Activated naive CD8-positive, alpha-beta T cell treated with anti-CD3 and anti-CD28 coated beads, Interleukin-2, amount 50 U/mL, for 24 hours (primary cell): ENCODE data around the gene KRABD2.
"Not testable (repeated sequence)": the region's sequence is repeated elsewhere in the genome, so short reads cannot be mapped to it uniquely, and the experiment has no call there.

Source experiments
- ATAC-seq: fragments of 150-1000 bp; cut with Tn5 transposase; one replicate; pipeline ENCODE4 v1.10.0; 2021
- DNase-seq: peaks from one replicate; pipeline ENCODE4 v3.0.0; 2021
- H3K27ac Mint-ChIP-seq: one replicate; pipeline ENCODE4 v1.8.0; 2021; ENCODE audit warnings: mild to moderate bottlenecking, mixed read lengths
- H3K27me3 Mint-ChIP-seq: one replicate; pipeline ENCODE4 v1.8.0; 2021; ENCODE audit warnings: mixed read lengths
- H3K36me3 Mint-ChIP-seq: one replicate; pipeline ENCODE4 v1.8.0; 2021; ENCODE audit warnings: low read depth, mixed read lengths
- H3K4me1 Mint-ChIP-seq: one replicate; pipeline ENCODE4 v1.8.0; 2021; ENCODE audit warnings: mixed read lengths
- H3K4me3 Mint-ChIP-seq: one replicate; pipeline ENCODE4 v1.8.0; 2021; ENCODE audit warnings: mild to moderate bottlenecking, moderate library complexity, mixed read lengths
- H3K9me3 Mint-ChIP-seq: one replicate; pipeline ENCODE4 v1.8.0; 2021; ENCODE audit warnings: mixed read lengths

Gene KRABD2

GRCh38 chr17:8402921-8403536, 26.5 kb upstream of the KRABD2 start:
- Mint-ChIP-seq H3K36me3 (no peaks in the 10 kb centered on the region), H3K27ac (no peak overlapping the region), H3K9me3 (no peaks in the 10 kb centered on the region), H3K27me3 (peaks cover 16% of the 10 kb centered on the region), H3K4me3 (no peak overlapping the region), H3K4me1 (no peaks in the 10 kb centered on the region)
- DNase-seq (no peak), ATAC-seq (no peak)

- H3K4me3 Mint-ChIP-seq, result no peak overlapping the region
- no peak for DNase-seq
- H3K4me1 Mint-ChIP-seq, result no peaks in the 10 kb centered on the region
- ATAC-seq, result no peak
- H3K9me3 Mint-ChIP-seq, result no peaks in the 10 kb centered on the region
- H3K27ac Mint-ChIP-seq, result no peak overlapping the region
- no peaks in the 10 kb centered on the region for H3K36me3 Mint-ChIP-seq
- peaks cover 17% of the 10 kb centered on the region for H3K27me3 Mint-ChIP-seq
Observed at GRCh38 chr17:8401107-8401506, 24.6 kb upstream of the KRABD2 start.

- peaks cover 21% of the 10 kb centered on the region for H3K27me3 Mint-ChIP-seq
Observed at GRCh38 chr17:8398980-8399379, 22.5 kb upstream of the KRABD2 start.

GRCh38 chr17:8397636-8398035, 21.1 kb upstream of the KRABD2 start, which contains the start of gene RNF222:
Gene RNF222 (minus strand): TSS chr17:8397827. CDS start chr17:8393461, 4,366 bp downstream.
- Mint-ChIP-seq H3K27me3 (peaks cover 18% of the 10 kb centered on the region), H3K4me1 (peaks cover 9% of the 10 kb centered on the region), H3K36me3 (no peaks in the 10 kb centered on the region), H3K27ac (no peak within 1 kb of the TSS), H3K9me3 (no peaks in the 10 kb centered on the region), H3K4me3 (no peak within 1 kb of the TSS)
- ATAC-seq (no peak), DNase-seq (no peak)

More at GRCh38 chr17:8398980-8399379, 22.5 kb upstream of the KRABD2 start:
- Mint-ChIP-seq H3K9me3 (no peaks in the 10 kb centered on the region), H3K27ac (no peak overlapping the region), H3K4me3 (no peak overlapping the region), H3K36me3 (no peaks in the 10 kb centered on the region), H3K4me1 (peaks cover 2% of the 10 kb centered on the region)
- ATAC-seq (no peak), DNase-seq (no peak)

- not testable (repeated sequence) for DNase-seq, H3K9me3 Mint-ChIP-seq, H3K4me3 Mint-ChIP-seq, H3K36me3 Mint-ChIP-seq, H3K27ac Mint-ChIP-seq, H3K4me1 Mint-ChIP-seq, ATAC-seq
- H3K27me3 Mint-ChIP-seq, result peaks cover 11% of the 10 kb centered on the region
Observed at GRCh38 chr17:8394497-8394896, 18.0 kb upstream of the KRABD2 start.

- DNase-seq, result peak; percentile 17
Observed at GRCh38 chr17:8393470-8394231, 17.1 kb upstream of the KRABD2 start.

GRCh38 chr17:8392674-8393469, 16.4 kb upstream of the KRABD2 start:
- Mint-ChIP-seq H3K27ac (no peak overlapping the region), H3K36me3 (no peaks in the 10 kb centered on the region), H3K27me3 (peaks cover 6% of the 10 kb centered on the region), H3K4me3 (no peak overlapping the region), H3K4me1 (peaks cover 9% of the 10 kb centered on the region), H3K9me3 (no peaks in the 10 kb centered on the region)
- ATAC-seq (no peak), DNase-seq (no peak)

More at GRCh38 chr17:8393470-8394231, 17.1 kb upstream of the KRABD2 start:
- H3K27ac Mint-ChIP-seq, result peak overlapping the region; percentile 80
- peaks cover 9% of the 10 kb centered on the region for H3K4me1 Mint-ChIP-seq
- peaks cover 11% of the 10 kb centered on the region for H3K27me3 Mint-ChIP-seq
- H3K36me3 Mint-ChIP-seq, result no peaks in the 10 kb centered on the region
- H3K4me3 Mint-ChIP-seq, result no peak overlapping the region
- H3K9me3 Mint-ChIP-seq, result no peaks in the 10 kb centered on the region
- ATAC-seq, result peak; percentile 81

GRCh38 chr17:8392274-8392673, 15.8 kb upstream of the KRABD2 start:
- Mint-ChIP-seq H3K4me1 (peaks cover 9% of the 10 kb centered on the region), H3K9me3 (no peaks in the 10 kb centered on the region), H3K27me3 (peaks cover 6% of the 10 kb centered on the region), H3K36me3 (no peaks in the 10 kb centered on the region), H3K4me3 (no peak overlapping the region), H3K27ac (no peak overlapping the region)
- DNase-seq, result no peak
- no peak for ATAC-seq

- H3K27ac Mint-ChIP-seq, result no peak overlapping the region
- DNase-seq (no peak), ATAC-seq (no peak)
- H3K4me1 Mint-ChIP-seq, result peaks cover 9% of the 10 kb centered on the region
- H3K4me3 Mint-ChIP-seq, result no peak overlapping the region
- peaks cover 6% of the 10 kb centered on the region for H3K27me3 Mint-ChIP-seq
- no peaks in the 10 kb centered on the region for H3K9me3 Mint-ChIP-seq
- H3K36me3 Mint-ChIP-seq, result no peaks in the 10 kb centered on the region
Observed at GRCh38 chr17:8391711-8392110, 15.2 kb upstream of the KRABD2 start.

GRCh38 chr17:8387914-8388651, 11.6 kb upstream of the KRABD2 start:
- Mint-ChIP-seq H3K9me3 (no peaks in the 10 kb centered on the region), H3K27ac (no peak overlapping the region), H3K27me3 (no peaks in the 10 kb centered on the region), H3K4me3 (no peak overlapping the region), H3K4me1 (peaks cover 15% of the 10 kb centered on the region), H3K36me3 (peaks cover under 1% of the 10 kb centered on the region)
- DNase-seq (no peak), ATAC-seq (no peak)

GRCh38 chr17:8386841-8387240, 10.3 kb upstream of the KRABD2 start:
- no peak overlapping the region for H3K27ac Mint-ChIP-seq
- peaks cover 13% of the 10 kb centered on the region for H3K36me3 Mint-ChIP-seq
- H3K9me3 Mint-ChIP-seq, result no peaks in the 10 kb centered on the region
- H3K27me3 Mint-ChIP-seq, result no peaks in the 10 kb centered on the region
- H3K4me1 Mint-ChIP-seq, result peaks cover 24% of the 10 kb centered on the region
- DNase-seq, result no peak
- no peak for ATAC-seq
- no peak overlapping the region for H3K4me3 Mint-ChIP-seq

- ATAC-seq, result no peak
- Mint-ChIP-seq H3K4me3 (peak overlapping the region; percentile 98), H3K27ac (no peak overlapping the region), H3K27me3 (no peaks in the 10 kb centered on the region), H3K4me1 (peaks cover 41% of the 10 kb centered on the region), H3K36me3 (peaks cover 32% of the 10 kb centered on the region), H3K9me3 (no peaks in the 10 kb centered on the region)
- DNase-seq, result no peak
Observed at GRCh38 chr17:8384801-8385378, 8.4 kb upstream of the KRABD2 start.

GRCh38 chr17:8383143-8383822, 6.8 kb upstream of the KRABD2 start, which contains the start of gene RPL26:
Gene RPL26 (minus strand): TSS chr17:8383193. CDS start chr17:8382310, 883 bp downstream.
- H3K9me3 Mint-ChIP-seq, result no peaks in the 10 kb centered on the region
- DNase-seq, result peak; percentile 92
- peak within 1 kb of the TSS; percentile 98 for H3K4me3 Mint-ChIP-seq
- H3K27me3 Mint-ChIP-seq, result no peaks in the 10 kb centered on the region
- peak; percentile 93 for ATAC-seq
- H3K27ac Mint-ChIP-seq, result peak within 1 kb of the TSS; percentile 99
- H3K36me3 Mint-ChIP-seq, result peaks cover 47% of the 10 kb centered on the region
- peaks cover 56% of the 10 kb centered on the region for H3K4me1 Mint-ChIP-seq
